Urothelium cell line (cell line): ENCODE measurements around the gene ATF6.

Experiments used
- DNase-seq: peaks from one replicate; pipeline ENCODE4 v3.0.0; 2011; ENCODE audit warnings: low spot score, mixed read lengths
- FAIRE-seq: peaks from 2 replicates; lab custom pipeline; 2011; peaks lifted over from hg19 to GRCh38; lab: Jason Lieb, UNC

Gene ATF6

GRCh38 chr1:161932668-161933067, 166.5 kb downstream of the ATF6 start:
- no peak for FAIRE-seq
- DNase-seq, result no peak

GRCh38 chr1:161933592-161934588, 167.8 kb downstream of the ATF6 start:
- DNase-seq, result no peak
- FAIRE-seq, result no peak

GRCh38 chr1:161935264-161935663, 169.1 kb downstream of the ATF6 start:
- DNase-seq (no peak), FAIRE-seq (no peak)

GRCh38 chr1:161936786-161937185, 170.7 kb downstream of the ATF6 start:
- DNase-seq, result no peak

GRCh38 chr1:161940866-161941591, 174.9 kb downstream of the ATF6 start:
- no peak for FAIRE-seq
- DNase-seq, result no peak

More at GRCh38 chr1:161936786-161937185, 170.7 kb downstream of the ATF6 start:
- FAIRE-seq, result no peak

GRCh38 chr1:161941726-161942436, 175.8 kb downstream of the ATF6 start:
- FAIRE-seq (no peak), DNase-seq (no peak)

- FAIRE-seq (no peak), DNase-seq (no peak)
Measured at GRCh38 chr1:161943737-161944136, 177.6 kb downstream of the ATF6 start.

GRCh38 chr1:161944381-161944780, 178.3 kb downstream of the ATF6 start:
- FAIRE-seq (peak; percentile 30), DNase-seq (no peak)

GRCh38 chr1:161945306-161946060, 179.4 kb downstream of the ATF6 start:
- FAIRE-seq (no peak), DNase-seq (no peak)

- FAIRE-seq (no peak), DNase-seq (no peak)
Measured at GRCh38 chr1:161946071-161946987, 180.2 kb downstream of the ATF6 start.

GRCh38 chr1:161948435-161948834, 182.3 kb downstream of the ATF6 start:
- no peak for FAIRE-seq

GRCh38 chr1:161949548-161949947, 183.4 kb downstream of the ATF6 start:
- DNase-seq (no peak), FAIRE-seq (no peak)

More at GRCh38 chr1:161948435-161948834, 182.3 kb downstream of the ATF6 start:
- DNase-seq, result no peak

GRCh38 chr1:161950377-161950776, 184.3 kb downstream of the ATF6 start:
- FAIRE-seq (no peak), DNase-seq (no peak)

- FAIRE-seq (no peak), DNase-seq (no peak)
Measured at GRCh38 chr1:161951646-161952045, 185.5 kb downstream of the ATF6 start.

GRCh38 chr1:161952607-161953172, 186.6 kb downstream of the ATF6 start:
- no peak for DNase-seq
- FAIRE-seq, result no peak

- DNase-seq (no peak), FAIRE-seq (no peak)
Measured at GRCh38 chr1:161953256-161953920, 187.3 kb downstream of the ATF6 start.

- DNase-seq (no peak), FAIRE-seq (no peak)
Measured at GRCh38 chr1:161954050-161954449, 187.9 kb downstream of the ATF6 start.

GRCh38 chr1:161954466-161954865, 188.3 kb downstream of the ATF6 start:
- FAIRE-seq (no peak), DNase-seq (no peak)
